Endodermal cell (in vitro differentiated cells): ENCODE measurements around the gene FAM83C. TPM values are rescaled to one million over a fixed set of nuclear protein-coding genes. Genes with fewer than 3 reads are reported as not detected.
"Not testable (repeated sequence)": the region's sequence is repeated elsewhere in the genome, so short reads cannot be mapped to it uniquely, and the experiment has no call there.

Source experiments
- DNase-seq: peaks from one replicate; pipeline ENCODE4 v3.0.0-alpha.2; 2017
- H3K27ac ChIP-seq: 2 replicates; pipeline ENCODE4 v1.5.1; 2013; ENCODE audit warnings: mild to moderate bottlenecking, low read depth, low read length, moderate library complexity
- H3K27me3 ChIP-seq: 2 replicates; pipeline ENCODE4 v1.6.1; 2013; ENCODE audit warnings: mild to moderate bottlenecking, low read length, moderate library complexity; ENCODE audit not compliant: insufficient read depth, control insufficient read depth, poor library complexity, severe bottlenecking
- H3K36me3 ChIP-seq: 2 replicates; pipeline ENCODE4 v1.7.0; 2013; ENCODE audit warnings: mild to moderate bottlenecking, low read length, moderate library complexity; ENCODE audit not compliant: control insufficient read depth, insufficient read depth
- H3K4me1 ChIP-seq: one replicate; pipeline ENCODE4 v1.7.0; 2013; ENCODE audit warnings: low read length; ENCODE audit not compliant: control insufficient read depth, insufficient read depth
- H3K4me3 ChIP-seq: 2 replicates; pipeline ENCODE4 v1.5.1; 2013; ENCODE audit warnings: mild to moderate bottlenecking, low read length, moderate library complexity
- H3K9ac ChIP-seq: 2 replicates; pipeline ENCODE4 v1.6.1; 2013; ENCODE audit warnings: mild to moderate bottlenecking, low read length, moderate library complexity; ENCODE audit not compliant: poor library complexity, severe bottlenecking; ENCODE audit errors: extremely low read depth
- H3K9me3 ChIP-seq: 2 replicates; pipeline ENCODE4 v1.6.1; 2013; ENCODE audit warnings: mild to moderate bottlenecking, low read length, moderate library complexity; ENCODE audit not compliant: control insufficient read depth
- H3K27ac Mint-ChIP-seq: 2 replicates; pipeline ENCODE4 v1.8.0; 2020; ENCODE audit warnings: mixed read lengths
- H3K27me3 Mint-ChIP-seq: 2 replicates; pipeline ENCODE4 v1.8.0; 2021; ENCODE audit warnings: mild to moderate bottlenecking, mixed read lengths; ENCODE audit not compliant: insufficient read depth
- H3K36me3 Mint-ChIP-seq: 2 replicates; pipeline ENCODE4 v1.8.0; 2020; ENCODE audit warnings: low read depth, mixed read lengths
- H3K4me1 Mint-ChIP-seq: 2 replicates; pipeline ENCODE4 v1.8.0; 2020; ENCODE audit warnings: mixed read lengths
- H3K4me3 Mint-ChIP-seq: 2 replicates; pipeline ENCODE4 v1.8.0; 2020; ENCODE audit warnings: mild to moderate bottlenecking, moderate library complexity, mixed read lengths
- H3K9me3 Mint-ChIP-seq: 2 replicates; pipeline ENCODE4 v1.8.0; 2020; ENCODE audit warnings: mild to moderate bottlenecking, mixed read lengths
- WGBS, 2 experiments: methylation state at CpG; one replicate each; pipeline versions ENCODE4 v1.1.5 to v1.1.7; 2013; ENCODE audit warnings: missing lambda C conversion rate in 2 of 2, mixed read lengths in 1 of 2; ENCODE audit not compliant: insufficient coverage in 1 of 2, insufficient read length in 1 of 2; 5-methylcytosine and 5-hydroxymethylcytosine counted together
- total RNA-seq, 2 donors: library from RNA; stranded (reverse); fragmentation: NEBNext Ultra II Directional in 1 of 2; extraction: Animal tissue kit (Norgen Biotek cat#: 25700) in 1 of 2; gene quantifications; 2 replicates in 1 of 2; 3 replicates in 1 of 2; pipeline ENCODE4 v1.2.1, GENCODE V29; 2021
- TF ChIP-seq, protein P1 (sequence below): fragments of 200-600 bp; sonication (generic); conservative IDR thresholded peaks from 2 replicates; pipeline ENCODE4 v1.5.0; 2021; ENCODE audit warnings: antibody characterized with exemption, mild to moderate bottlenecking

FAM83C gene
- total RNA-seq, 2 donors from 2014 or later: not detected

DNA sequence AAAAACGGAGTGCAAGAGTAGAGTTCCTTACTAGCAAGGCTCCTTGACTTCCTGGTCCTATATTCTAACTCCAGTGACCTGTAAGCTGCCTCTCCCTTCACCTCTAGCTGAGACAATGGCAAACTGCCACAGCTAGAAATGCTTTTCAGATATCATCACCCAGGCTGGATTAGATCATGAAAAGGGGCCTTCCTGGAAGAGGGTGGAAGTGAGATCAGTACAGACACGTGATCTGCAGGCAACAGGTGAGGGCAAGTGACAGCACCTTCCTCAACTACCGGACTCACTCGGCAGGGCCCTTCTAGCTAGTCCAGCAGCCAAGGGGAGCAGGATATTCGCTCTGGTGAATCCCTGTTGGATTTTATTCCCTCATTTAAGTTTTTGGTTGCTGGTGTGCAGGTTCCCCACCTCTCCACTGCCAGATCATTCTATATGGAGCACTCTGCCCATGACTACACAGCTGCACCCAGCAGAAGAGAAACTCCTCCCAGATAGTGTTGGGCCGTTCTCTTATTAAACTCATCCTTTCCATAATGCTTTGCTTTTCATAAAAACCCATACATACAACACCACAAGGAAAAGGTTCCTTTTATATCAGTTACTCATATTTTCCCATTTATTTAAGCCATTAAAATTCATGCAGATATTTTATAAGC lies 26.4 kb upstream of the FAM83C start:
- H3K4me3 Mint-ChIP-seq: no peak overlapping the region
- Histone ChIP-seq H3K27ac (no peak overlapping the region), H3K27me3 (no peaks in the 10 kb centered on the region), H3K4me1 (no peaks in the 10 kb centered on the region), H3K36me3 (peaks cover 6% of the 10 kb centered on the region), H3K9me3 (no peaks in the 10 kb centered on the region), H3K9ac (no peak overlapping the region), H3K4me3 (no peak overlapping the region)
- no peaks in the 10 kb centered on the region for H3K27me3 Mint-ChIP-seq
- H3K36me3 Mint-ChIP-seq: peaks cover 5% of the 10 kb centered on the region
- WGBS, 2 experiments: 86 to 89% methylated on average over 6 of the region's 6 CpGs
- DNase-seq: no peak
- H3K9me3 Mint-ChIP-seq: no peaks in the 10 kb centered on the region
- TF ChIP-seq, protein P1, sequence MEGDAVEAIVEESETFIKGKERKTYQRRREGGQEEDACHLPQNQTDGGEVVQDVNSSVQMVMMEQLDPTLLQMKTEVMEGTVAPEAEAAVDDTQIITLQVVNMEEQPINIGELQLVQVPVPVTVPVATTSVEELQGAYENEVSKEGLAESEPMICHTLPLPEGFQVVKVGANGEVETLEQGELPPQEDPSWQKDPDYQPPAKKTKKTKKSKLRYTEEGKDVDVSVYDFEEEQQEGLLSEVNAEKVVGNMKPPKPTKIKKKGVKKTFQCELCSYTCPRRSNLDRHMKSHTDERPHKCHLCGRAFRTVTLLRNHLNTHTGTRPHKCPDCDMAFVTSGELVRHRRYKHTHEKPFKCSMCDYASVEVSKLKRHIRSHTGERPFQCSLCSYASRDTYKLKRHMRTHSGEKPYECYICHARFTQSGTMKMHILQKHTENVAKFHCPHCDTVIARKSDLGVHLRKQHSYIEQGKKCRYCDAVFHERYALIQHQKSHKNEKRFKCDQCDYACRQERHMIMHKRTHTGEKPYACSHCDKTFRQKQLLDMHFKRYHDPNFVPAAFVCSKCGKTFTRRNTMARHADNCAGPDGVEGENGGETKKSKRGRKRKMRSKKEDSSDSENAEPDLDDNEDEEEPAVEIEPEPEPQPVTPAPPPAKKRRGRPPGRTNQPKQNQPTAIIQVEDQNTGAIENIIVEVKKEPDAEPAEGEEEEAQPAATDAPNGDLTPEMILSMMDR: no peak
- H3K4me1 Mint-ChIP-seq: peaks cover 14% of the 10 kb centered on the region
- H3K27ac Mint-ChIP-seq: no peak overlapping the region

DNA sequence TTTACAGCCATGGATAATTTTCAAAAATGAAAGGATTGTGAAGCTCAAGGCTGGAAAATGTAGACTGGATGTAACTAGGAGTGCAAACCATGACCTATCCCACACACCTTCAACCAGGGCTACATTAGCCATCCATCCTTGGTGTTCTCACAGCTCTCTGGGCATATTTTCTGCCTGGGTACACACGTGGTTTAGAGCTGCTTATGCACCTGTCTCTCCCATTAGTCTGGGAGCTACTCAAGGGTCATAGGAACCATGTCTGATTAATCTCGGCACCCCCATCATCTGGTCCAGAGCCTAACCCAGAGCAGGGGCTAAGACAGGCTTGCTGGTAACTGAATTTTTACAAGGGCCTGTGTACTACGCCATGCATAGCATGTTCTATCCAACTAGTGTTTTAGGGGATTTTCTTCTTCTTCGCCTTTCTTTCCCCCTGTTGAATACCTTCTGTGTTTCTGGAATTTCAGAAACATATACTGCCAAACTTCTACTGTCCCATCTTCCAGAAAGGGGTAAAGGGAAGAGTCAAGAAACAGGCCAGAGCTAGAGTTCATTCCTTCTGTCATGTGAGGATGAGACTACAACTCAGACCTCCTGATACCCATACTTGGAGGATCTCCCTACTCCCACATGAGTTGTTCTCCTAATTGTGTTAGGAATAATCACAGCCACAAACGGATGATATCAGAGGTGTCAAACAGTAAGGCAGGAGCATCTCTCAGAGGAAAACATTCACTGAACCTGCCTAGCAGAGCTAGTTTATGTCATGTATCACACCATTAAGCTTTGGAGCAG lies 25.4 kb upstream of the FAM83C start:
- no peaks in the 10 kb centered on the region for H3K4me1 ChIP-seq
- Mint-ChIP-seq H3K9me3 (no peaks in the 10 kb centered on the region), H3K4me1 (peaks cover 16% of the 10 kb centered on the region), H3K36me3 (peaks cover 6% of the 10 kb centered on the region), H3K27me3 (no peaks in the 10 kb centered on the region), H3K27ac (no peak overlapping the region), H3K4me3 (no peak overlapping the region)
- H3K36me3 ChIP-seq: peaks cover 6% of the 10 kb centered on the region
- H3K27me3 ChIP-seq: no peaks in the 10 kb centered on the region
- no peak overlapping the region for H3K27ac ChIP-seq
- 88 to 93% methylated on average over 5 of the region's 5 CpGs for WGBS, 2 experiments
- DNase-seq: no peak
- TF ChIP-seq, protein P1: no peak
- H3K4me3 ChIP-seq: no peak overlapping the region
- no peaks in the 10 kb centered on the region for H3K9me3 ChIP-seq
- H3K9ac ChIP-seq: no peak overlapping the region

DNA sequence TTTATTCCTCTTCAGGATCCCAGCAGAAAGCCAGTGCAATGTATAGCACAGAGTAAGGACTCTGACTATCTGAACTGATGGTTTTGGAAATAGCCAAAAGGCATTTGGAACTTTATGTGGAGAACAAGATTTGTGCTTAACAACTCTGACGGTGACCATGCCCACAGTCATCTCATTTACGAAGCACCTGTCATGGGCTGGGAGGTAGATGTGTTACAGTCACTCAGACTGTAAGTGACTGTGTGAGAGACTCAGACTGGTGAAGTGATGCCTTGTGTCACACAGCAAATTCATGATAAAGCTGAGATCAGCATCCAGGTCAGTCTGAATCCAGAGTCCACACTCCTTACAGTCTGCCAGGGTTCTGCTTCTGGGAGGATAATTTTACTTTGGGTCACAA lies 23.9 kb upstream of the FAM83C start:
- TF ChIP-seq, protein P1: no peak
- no peak overlapping the region for H3K9ac ChIP-seq
- peaks cover 26% of the 10 kb centered on the region for H3K4me1 Mint-ChIP-seq
- DNase-seq: no peak
- peaks cover 11% of the 10 kb centered on the region for H3K36me3 Mint-ChIP-seq
- H3K27me3 ChIP-seq: no peaks in the 10 kb centered on the region
- no peak overlapping the region for H3K27ac ChIP-seq
- no peak overlapping the region for H3K27ac Mint-ChIP-seq
- no peaks in the 10 kb centered on the region for H3K4me1 ChIP-seq
- no peak overlapping the region for H3K4me3 ChIP-seq
- WGBS, 2 experiments: 97 to 100% methylated on average over 2 of the region's 2 CpGs
- no peaks in the 10 kb centered on the region for H3K9me3 ChIP-seq
- H3K36me3 ChIP-seq: peaks cover 6% of the 10 kb centered on the region
- no peaks in the 10 kb centered on the region for H3K27me3 Mint-ChIP-seq
- H3K4me3 Mint-ChIP-seq: no peak overlapping the region
- H3K9me3 Mint-ChIP-seq: no peaks in the 10 kb centered on the region

DNA sequence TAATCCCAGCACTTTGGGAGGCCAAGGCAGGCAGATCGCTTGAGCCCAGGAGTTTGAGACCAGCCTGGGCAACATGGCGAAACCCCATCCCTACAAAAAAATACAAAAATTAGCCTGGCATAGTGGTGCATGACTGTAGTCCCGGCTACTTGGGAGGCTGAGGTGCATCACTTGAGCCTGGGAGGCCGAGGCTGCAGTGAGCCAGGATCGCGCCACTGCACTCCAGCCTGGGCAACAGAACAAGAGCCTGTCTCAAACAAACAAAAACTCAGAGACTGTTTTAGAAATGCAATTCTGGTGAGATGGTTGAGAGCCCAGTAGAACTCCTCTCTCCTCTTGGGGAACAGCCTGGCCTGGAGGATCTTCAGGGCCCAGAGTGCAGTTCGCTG lies 23.4 kb upstream of the FAM83C start:
- H3K27me3 ChIP-seq, H3K9me3 Mint-ChIP-seq, H3K27me3 Mint-ChIP-seq, H3K4me3 Mint-ChIP-seq, H3K4me1 ChIP-seq, H3K27ac ChIP-seq, H3K4me3 ChIP-seq, H3K36me3 ChIP-seq, H3K9ac ChIP-seq, H3K9me3 ChIP-seq, DNase-seq: not testable (repeated sequence)
- 71 to 94% methylated on average over 1 to 7 of the region's 7 CpGs for WGBS, 2 experiments
- H3K4me1 Mint-ChIP-seq: peaks cover 23% of the 10 kb centered on the region
- peak overlapping the region; percentile 7 for H3K27ac Mint-ChIP-seq
- peaks cover 11% of the 10 kb centered on the region for H3K36me3 Mint-ChIP-seq
